ENCODE data around the gene LRRC4B.
"Not testable (repeated sequence)": the region's sequence is repeated elsewhere in the genome, so short reads cannot be mapped to it uniquely, and the experiment has no call there.

The LRRC4B gene

GRCh38 chr19:50551715-50552187 lies 16.5 kb downstream of the LRRC4B start:
- DNase-seq: no peak

GRCh38 chr19:50551034-50551714 lies 17.1 kb downstream of the LRRC4B start:
- no peak for DNase-seq

- DNase-seq: no peak
Measured at GRCh38 chr19:50550594-50550966, 17.7 kb downstream of the LRRC4B start.

- DNase-seq: no peak
Measured at GRCh38 chr19:50549927-50550593, 18.2 kb downstream of the LRRC4B start.

GRCh38 chr19:50549059-50549926 lies 18.9 kb downstream of the LRRC4B start:
- DNase-seq: no peak

GRCh38 chr19:50548191-50549058 lies 19.8 kb downstream of the LRRC4B start:
- no peak for DNase-seq

- no peak for DNase-seq
Measured at GRCh38 chr19:50547385-50548190, 20.6 kb downstream of the LRRC4B start.

GRCh38 chr19:50546527-50547221 lies 21.6 kb downstream of the LRRC4B start:
- no peak for DNase-seq

GRCh38 chr19:50542943-50543342 lies 25.3 kb downstream of the LRRC4B start:
- no peak for DNase-seq

GRCh38 chr19:50537769-50538230 lies 30.4 kb downstream of the LRRC4B start:
- peak; percentile 54 to 86 for DNase-seq

- DNase-seq: no peak
Measured at GRCh38 chr19:50537306-50537685, 30.9 kb downstream of the LRRC4B start.

- no peak for DNase-seq
Measured at GRCh38 chr19:50536662-50537305, 31.5 kb downstream of the LRRC4B start.

- DNase-seq: no peak
Measured at GRCh38 chr19:50535672-50536187, 32.5 kb downstream of the LRRC4B start.

GRCh38 chr19:50534478-50534877 lies 33.8 kb downstream of the LRRC4B start:
- DNase-seq: no peak

- DNase-seq: no peak
Measured at GRCh38 chr19:50532952-50533351, 35.3 kb downstream of the LRRC4B start.

- DNase-seq: no peak
Measured at GRCh38 chr19:50531171-50531612, 37.0 kb downstream of the LRRC4B start.

GRCh38 chr19:50528052-50528451 lies 40.2 kb downstream of the LRRC4B start:
- not testable (repeated sequence) for DNase-seq

GRCh38 chr19:50522881-50523280 lies 45.4 kb downstream of the LRRC4B start:
- no peak for DNase-seq

- no peak for DNase-seq
Measured at GRCh38 chr19:50520822-50521465, 47.3 kb downstream of the LRRC4B start.

All from inflammatory macrophage treated with lipopolysaccharide for 1 hour (primary cell).